Stimulated activated naive CD8-positive, alpha-beta T cell treated with anti-CD3 and anti-CD28 coated beads, Interleukin-15, Interleukin-2, amounts not matched to agents 100 U/mL and 50 U/mL, for 24 hours (primary cell): Measurements from ENCODE around the gene MORC1.
"Not testable (repeated sequence)": the region's sequence is repeated elsewhere in the genome, so short reads cannot be mapped to it uniquely, and the experiment has no call there.

Experiments used
- ATAC-seq: fragments of 150-1000 bp; cut with Tn5 transposase; one replicate; pipeline ENCODE4 v1.10.0; 2021
- DNase-seq: peaks from one replicate; pipeline ENCODE4 v3.0.0; 2021

The MORC1 gene, protein sequence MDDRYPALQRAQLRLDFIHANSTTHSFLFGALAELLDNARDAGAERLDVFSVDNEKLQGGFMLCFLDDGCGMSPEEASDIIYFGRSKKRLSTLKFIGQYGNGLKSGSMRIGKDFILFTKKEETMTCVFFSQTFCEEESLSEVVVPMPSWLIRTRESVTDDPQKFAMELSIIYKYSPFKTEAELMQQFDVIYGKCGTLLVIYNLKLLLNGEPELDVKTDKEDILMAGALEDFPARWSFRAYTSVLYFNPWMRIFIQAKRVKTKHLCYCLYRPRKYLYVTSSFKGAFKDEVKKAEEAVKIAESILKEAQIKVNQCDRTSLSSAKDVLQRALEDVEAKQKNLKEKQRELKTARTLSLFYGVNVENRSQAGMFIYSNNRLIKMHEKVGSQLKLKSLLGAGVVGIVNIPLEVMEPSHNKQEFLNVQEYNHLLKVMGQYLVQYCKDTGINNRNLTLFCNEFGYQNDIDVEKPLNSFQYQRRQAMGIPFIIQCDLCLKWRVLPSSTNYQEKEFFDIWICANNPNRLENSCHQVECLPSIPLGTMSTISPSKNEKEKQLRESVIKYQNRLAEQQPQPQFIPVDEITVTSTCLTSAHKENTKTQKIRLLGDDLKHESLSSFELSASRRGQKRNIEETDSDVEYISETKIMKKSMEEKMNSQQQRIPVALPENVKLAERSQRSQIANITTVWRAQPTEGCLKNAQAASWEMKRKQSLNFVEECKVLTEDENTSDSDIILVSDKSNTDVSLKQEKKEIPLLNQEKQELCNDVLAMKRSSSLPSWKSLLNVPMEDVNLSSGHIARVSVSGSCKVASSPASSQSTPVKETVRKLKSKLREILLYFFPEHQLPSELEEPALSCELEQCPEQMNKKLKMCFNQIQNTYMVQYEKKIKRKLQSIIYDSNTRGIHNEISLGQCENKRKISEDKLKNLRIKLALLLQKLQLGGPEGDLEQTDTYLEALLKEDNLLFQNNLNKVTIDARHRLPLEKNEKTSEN

DNA sequence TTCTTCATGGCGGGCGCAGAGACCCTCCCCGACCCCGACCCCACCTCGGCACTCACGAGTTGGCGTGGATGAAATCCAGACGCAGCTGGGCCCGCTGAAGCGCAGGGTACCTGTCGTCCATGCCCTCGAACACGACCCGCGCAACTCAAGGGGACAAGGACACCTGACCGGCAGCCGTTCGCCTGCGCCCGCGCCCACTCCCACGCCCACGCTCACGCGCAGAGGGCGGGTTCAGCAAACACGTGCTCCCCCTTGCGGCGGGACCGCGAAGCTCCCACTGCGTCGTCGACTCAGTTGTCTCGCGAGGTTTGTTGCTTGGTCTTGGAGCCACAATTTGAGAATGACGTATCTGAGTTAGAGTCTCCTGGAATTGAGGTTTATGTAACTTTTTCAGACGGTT is at the start of gene MORC1:
TSS of gene MORC1 (minus strand) at position 196 of the 400 bp plus-strand sequence. CDS start at position 121, 75 bp downstream.
- DNase-seq (no peak), ATAC-seq (no peak)

DNA sequence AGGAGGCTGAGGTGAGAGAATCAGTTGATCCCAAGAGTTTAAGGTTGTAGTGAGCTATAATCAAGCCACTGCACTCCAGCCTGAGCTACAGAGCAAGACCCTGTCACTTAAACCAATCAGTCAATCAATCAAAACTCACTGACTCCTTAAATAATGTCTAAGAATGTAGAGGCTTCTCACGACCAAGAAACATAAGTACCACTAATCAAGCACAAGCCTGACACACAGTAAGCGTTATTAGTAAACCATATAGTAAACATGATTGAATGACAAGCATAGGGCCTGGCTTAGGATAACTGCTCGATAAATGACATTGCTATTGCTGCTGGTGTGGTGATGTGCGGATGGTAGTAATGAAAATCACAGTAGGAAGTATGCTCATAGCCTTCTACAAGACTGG is 48.0 kb upstream of the MORC1 start:
- ATAC-seq (no peak), DNase-seq (no peak)

DNA sequence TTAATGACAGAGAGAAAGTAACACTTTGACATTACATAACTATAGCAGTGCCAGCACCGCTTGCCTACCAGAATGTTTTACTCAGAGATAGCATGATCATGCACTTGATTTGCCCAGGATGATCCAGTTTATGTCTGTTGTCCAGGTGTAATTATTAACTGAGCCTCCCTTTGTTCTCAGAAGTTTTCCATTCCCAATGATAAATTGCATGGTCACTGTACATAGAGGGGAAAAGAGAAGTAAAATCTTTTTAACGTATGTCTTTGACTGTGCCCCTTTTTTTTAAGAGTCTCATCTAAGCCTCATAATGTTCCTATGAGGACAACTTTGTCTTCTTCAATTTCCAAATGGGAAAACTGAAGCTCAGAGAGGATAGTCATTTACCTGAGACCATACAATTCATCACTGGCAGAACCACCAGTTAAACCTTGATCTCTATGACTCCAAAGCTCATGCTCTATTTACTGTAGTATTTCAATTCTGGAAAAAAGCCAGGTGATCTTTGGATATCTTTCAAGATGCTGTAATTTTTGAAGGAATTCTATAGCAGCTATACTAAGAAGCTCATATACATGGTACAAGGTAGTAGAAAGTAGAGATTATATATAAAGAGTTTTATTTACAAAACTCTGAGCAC is 43.7 kb upstream of the MORC1 start:
- ATAC-seq (no peak), DNase-seq (no peak)

DNA sequence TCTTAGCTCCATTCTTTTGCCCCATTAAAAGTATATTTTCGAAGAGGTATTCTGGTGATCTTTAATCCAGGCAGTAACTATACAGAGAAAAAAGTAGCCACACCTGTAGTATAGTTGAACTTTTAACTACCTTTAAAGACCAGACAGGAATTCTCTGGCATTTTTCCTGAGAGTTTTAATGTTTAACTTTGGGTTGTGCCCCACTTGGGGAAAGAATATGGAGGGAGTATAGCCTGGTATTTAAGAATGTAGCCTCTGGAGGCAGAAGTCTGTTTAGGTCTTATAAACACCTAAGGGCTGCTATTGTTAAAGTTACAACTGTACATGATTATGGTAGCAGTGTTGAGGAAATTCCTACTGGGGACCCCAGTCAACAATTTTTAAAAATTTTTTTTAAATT is 37.9 kb upstream of the MORC1 start:
- DNase-seq, result no peak
- ATAC-seq, result no peak

DNA sequence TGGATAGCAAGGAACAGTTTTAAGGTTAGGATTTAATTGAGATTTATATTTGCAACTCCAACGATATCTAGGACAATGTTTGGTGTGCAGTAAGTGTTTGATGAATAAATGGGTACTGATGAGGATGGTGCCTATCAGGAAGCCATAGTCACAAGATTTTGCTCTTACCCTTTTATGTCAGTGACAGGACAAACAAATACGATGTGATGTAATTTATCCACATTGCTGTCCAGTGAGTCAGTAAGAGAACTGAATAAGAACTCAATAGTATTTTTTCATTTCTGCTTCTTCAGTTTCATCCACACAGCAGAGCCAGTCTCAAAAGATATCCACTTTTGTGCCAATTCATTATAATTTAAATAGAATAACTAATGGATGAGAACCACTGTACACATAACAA is 37.0 kb upstream of the MORC1 start:
- DNase-seq (no peak), ATAC-seq (no peak)

DNA sequence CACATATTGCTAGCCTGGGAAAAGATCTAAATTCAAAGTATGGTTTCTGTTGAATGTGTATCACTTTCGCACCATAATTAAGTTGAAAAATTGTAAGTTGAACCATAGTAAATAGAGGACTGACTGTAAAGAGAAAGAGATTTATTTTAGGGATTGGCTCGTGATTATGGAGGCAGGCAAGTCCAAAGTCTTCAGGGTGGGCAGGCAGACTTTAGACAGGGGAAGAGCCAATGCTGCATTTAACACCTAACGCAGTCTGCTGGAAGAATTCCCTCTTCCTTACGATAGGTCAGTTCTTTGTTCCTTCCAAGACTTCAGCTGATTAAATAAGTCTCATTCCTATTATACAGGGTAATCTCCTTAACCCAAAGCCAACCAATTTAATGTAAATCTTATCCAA is 34.4 kb upstream of the MORC1 start:
- no peak for DNase-seq
- no peak for ATAC-seq

DNA sequence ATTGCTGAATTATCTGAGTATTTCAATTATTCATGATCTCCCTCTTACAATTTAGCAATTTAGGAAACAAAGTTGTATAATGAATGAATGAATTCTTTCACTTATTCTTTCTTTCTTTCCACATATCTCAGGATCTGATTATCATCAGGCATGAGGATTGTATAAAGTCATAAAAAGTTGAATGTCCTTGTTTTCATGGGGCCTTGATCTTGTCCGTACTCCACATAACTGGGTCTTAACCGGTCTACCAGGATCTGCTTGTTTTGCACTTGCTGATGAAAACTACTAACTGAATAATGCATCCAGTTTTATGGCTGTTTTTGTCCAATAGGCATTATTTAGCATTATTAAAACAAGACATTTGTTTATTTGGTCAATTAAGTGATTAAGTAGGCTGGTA is 31.1 kb upstream of the MORC1 start:
- DNase-seq (no peak), ATAC-seq (no peak)

DNA sequence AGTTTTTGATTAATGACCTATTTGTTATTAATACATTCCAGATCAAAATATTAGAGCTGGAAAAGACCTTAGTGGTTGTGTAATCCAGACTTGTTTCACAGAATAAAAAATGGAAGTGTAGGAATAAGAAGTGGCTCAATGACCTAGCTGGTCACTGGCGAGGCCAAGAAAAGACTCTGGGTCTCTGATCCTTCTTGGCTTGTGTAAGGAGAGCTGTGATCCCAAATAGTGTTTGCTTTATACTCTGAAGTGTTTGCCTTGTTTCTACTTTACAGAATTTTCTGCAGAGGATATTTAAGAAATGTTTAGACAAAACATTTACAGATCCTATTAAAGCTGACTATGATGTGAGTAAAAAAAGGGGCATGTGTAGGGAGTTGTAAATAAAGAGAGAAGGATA is 25.7 kb upstream of the MORC1 start:
- no peak for ATAC-seq
- no peak for DNase-seq

DNA sequence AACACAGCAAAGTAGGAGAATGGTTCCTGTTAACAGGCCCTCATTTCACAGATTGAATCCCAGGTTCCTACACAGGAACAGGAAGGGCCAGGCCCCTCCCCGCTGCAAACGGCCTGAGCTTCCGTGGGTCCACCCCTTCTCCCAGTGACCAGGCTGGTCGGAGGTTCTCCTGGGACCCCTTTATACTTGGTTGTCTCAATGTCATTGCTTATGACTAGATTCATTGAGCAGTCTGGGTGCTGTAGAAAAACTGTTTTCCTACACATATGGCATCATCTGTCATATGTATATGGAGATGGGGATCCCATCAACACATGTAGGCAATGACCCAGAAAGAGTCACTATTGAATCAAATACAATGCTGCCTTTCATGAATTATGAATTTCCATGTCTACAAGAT is 22.4 kb upstream of the MORC1 start:
- no peak for DNase-seq
- ATAC-seq, result no peak

DNA sequence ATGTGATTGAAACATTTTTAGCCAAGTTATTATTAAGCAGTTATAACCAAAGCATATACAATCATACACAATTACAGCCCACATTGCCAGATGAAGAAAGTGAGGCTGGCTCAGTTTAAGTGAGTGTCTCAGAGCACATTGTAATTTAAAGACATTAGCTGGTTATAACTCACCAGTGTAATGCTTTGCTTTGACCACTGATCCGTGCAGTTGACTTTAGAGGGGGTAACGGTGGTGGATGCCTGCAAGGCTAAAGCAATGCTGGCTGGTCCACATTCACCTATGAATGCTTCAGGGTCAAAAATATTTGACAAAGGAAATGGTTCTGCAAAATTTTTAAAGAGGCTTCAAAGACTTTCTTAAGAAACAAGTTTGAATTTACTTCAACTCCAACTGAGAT is 19.8 kb upstream of the MORC1 start:
- DNase-seq (no peak), ATAC-seq (no peak)

DNA sequence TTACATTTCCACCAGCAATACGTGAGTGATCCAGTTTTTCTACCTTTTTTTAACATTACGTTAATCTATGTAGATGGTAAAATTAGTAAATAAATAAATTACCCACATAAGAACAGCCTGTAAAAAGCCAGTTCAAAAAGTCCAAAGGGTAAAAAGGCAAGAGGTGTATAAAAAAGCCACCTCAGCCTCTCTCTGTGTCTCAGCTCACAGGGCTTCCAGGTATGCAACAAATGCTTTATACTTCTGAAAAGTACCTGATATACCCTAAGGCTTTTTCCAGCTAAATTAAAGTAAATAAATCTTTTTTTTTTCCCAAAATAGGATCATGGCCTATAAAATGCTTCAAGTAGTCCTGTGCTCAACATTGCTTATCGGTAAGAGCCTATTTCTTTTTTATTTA is 18.6 kb upstream of the MORC1 start, which contains the start of gene C3orf85:
TSS of gene C3orf85 (plus strand) at position 197 of the 400 bp plus-strand sequence. CDS start at position 326, 129 bp downstream.
- no peak for DNase-seq
- ATAC-seq, result no peak

DNA sequence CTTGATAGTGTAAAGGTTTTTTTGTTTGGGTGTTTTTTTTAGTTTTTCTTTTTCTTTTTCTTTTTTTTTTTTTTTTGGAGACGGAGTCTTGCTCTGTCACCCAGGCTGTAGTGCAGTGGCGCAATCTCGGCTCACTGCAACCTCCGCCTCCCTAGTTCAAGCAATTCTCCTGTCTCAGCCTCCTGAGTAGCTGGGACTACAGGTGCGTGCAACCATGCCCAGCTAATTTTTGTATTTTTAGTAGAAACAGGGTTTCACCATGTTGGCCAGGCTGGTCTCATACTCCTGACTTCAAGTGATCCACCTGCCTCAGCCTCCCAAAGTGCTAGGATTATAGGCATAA is 15.5 kb upstream of the MORC1 start:
- not testable (repeated sequence) for DNase-seq, ATAC-seq

DNA sequence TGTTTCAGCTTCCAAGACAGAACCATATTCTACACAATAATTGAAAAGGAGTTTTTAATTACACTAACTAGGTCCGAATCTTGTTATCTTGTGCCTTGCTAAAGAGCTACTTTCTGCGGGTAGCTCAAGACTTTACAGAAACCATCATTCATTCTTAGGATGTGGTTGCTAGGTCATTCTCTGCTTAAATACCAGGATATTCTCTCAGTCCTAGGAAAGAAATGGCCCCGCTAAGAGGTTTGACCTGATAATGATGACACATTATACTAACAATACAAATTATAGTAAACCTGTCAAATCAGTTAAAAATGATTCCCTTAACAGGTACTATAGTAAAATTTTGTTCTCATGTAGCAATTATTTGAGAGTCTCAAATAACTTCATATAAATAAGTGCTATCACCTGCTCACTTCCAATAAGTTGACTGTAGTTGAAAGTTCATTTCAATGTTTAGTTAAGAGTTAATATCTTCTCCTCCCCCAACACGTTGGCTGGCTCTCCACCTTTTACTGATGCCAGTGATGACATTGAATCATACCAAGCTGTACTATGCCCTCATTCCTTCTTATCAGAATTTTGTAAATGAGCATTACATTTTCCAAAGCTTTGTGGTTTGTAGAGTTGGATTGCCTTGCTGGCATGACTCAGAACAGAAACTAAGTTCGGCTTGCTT is 15.0 kb upstream of the MORC1 start:
- DNase-seq (no peak), ATAC-seq (no peak)

DNA sequence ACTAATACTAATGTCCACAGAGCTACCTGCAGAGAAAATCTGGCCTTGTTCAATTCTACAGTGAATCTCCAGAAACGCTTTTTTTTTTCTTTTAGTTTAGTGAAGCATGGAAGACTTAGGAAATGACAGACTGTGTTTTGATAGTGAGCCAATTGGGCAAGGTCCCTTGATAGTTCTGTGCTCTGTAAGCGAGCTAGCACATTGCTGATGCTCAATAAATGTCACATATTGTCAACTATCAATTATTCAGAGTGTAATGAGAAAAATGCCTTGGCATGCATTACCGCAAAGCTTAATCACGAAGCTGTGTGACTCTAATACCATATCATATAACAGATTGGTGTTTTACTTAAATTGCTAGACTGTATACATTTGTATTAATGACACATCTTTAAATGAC is 13.3 kb upstream of the MORC1 start:
- no peak for DNase-seq
- ATAC-seq, result no peak

DNA sequence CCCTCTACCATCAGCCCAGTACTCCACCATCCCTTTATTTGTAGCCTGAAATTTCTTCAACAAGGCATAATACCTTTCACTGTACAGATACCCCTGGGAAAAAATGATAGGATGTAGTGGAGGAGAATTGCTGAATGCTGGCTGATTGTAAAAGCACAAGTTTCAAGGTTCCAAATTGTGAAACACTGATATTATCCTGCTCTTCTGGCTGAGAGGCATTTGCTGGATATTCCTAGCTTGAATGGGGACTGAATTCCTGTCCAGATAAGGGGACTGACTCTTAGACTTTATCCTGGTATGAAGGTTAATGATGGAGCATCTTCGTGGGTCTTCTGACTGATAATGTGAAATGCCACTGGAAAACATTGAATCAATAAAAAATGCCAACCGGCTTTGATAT is 9.6 kb upstream of the MORC1 start:
- DNase-seq (no peak), ATAC-seq (no peak)

DNA sequence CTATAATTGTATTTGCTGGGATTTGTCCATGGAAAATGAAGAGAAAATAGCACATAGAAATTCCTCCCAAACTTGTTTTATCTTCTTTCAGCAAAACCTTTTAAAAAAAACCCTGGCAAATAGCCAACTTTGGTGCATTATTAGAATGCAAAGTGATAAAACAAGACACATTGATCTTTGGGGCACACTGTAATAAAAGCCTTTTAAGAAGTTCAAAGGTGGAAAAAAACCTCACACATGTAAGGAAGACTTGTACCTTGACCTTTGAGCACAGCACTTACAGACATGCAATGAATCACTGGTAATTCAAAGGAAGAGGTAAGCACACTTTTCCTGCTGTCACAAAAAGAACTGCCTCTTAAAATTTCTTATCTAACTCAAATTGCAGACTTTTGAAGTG is 8.0 kb upstream of the MORC1 start:
- DNase-seq, result no peak
- no peak for ATAC-seq

DNA sequence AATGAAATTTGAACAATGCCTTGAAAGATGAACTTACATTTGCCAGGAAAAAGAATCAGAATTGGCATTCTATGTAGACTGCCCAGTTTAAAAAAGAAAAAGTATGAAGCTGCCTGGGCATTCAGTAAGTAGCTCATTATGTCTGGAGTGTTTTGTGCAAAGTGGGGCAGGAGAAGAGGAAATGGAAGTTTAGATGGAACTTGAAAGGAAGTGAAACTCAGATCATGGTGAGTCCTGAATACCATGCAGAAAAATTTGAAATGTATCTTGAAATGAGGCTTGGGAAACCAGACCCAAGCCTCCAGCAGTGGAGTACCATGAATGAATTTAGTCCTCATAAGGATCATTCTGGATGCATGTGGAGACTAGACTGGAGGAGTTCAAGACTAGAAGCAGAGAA is 4.8 kb upstream of the MORC1 start:
- DNase-seq (no peak), ATAC-seq (no peak)

DNA sequence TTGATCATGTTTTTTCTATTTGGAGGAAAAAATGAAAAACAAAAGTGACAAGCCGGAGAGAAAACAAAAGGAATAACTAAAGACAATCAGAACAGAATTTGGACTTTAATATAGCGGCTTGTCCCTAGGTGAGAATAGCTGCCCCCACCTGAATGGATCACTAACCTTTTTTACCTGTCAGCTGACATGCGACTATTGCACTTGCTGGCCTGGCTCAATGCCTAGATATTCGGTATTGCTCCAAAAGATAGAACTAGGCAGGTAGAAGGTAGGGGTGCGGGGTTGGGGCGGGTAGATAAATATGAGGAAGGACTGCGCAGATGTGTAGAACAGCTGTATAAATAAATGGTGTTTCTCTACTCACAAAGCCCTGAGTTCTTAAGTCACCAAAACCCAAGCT is 650 bp upstream of the MORC1 start:
- no peak for DNase-seq
- ATAC-seq, result no peak

DNA sequence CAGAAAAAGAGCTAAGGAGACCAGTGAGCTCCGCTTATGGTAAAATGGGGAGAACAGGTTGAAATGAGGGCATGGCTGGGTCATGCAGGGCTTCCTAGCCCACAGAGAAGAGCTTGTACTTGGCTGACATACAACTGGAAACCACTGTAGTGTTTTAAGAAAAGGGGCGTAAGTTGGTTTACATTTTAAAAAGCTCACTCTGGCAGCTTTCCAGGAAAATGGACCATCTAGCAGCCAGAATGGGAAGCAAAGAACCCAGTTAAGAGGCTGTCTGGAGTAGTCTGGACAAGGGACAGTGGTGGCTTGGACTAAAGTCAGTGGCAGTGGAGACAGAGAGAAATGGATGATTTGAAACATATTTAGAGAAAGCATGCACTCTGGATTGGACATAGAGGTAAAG is 1.9 kb downstream of the MORC1 start:
- ATAC-seq (no peak), DNase-seq (no peak)

DNA sequence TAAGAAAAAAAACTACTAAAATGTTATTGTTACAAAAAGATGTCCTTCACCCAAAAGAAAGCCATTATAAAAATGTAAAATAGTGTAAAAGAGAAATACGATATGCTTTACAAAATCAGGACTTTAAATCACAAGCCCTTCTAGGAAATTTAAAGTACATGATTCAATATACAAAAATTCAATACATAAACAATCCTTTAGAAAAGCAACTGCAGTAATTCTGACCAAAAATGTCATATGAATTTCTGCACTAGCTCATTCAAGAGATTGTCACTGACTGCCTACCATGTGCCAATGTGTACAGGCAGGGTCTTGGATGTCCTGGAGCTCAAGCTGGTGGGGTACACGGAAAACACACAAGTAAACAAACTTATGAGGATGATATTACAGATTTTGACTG is 2.5 kb downstream of the MORC1 start:
- DNase-seq (no peak), ATAC-seq (no peak)

DNA sequence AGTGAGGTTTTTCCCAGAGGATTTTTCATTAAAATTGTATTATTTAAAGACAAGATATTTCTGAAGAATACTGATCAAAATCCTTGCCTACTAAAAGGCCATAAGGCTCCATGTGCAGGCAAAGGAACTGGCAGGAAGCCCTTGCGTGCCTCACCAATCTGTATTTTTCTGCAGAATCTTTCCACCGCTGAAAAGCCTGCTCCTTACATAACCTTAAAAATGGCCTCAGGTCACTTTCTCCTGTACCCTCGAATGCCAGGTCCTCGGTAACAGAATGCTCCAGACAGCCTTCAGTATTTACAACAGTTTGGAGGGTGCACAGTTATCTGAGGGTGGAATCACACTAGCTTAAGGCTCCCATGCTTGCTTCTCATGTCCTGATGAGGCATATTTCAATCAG is 3.2 kb downstream of the MORC1 start:
- ATAC-seq, result no peak
- DNase-seq, result no peak
